A673 (cell line): ENCODE results near the gene ZNF8. TPM values are rescaled to one million over a fixed set of nuclear protein-coding genes. Genes with fewer than 3 reads are reported as not detected.

ENCODE experiments used
- BruUV-seq: library from RNA; stranded (reverse); fragments of 400-500 nt; replicated peaks from 2 replicates; lab custom pipeline; 2021; lab: Mats Ljungman, UMichigan
- CTCF ChIA-PET: fragments of 300-600 bp; sonication (Branson Sonifier 250); formaldehyde crosslinking; loops from one replicate; lab custom pipeline; 2022; ENCODE audit warnings: antibody characterized with exemption; lab: Charles Lee
- POLR2A ChIA-PET: fragments of 300-600 bp; sonication (Branson Sonifier 250); formaldehyde crosslinking; loops from one replicate; lab custom pipeline; 2022; ENCODE audit warnings: antibody characterized with exemption; ENCODE audit not compliant: low non-redundant PET; lab: Charles Lee
- DNase-seq: peaks from one replicate; pipeline ENCODE4 v3.0.0-alpha.2; 2015; ENCODE audit warnings: low spot score
- H3K27ac ChIP-seq: fragments of 200-600 bp; sonication (generic); 2 replicates; pipeline ENCODE4 v1.5.1; 2016; ENCODE audit warnings: mixed run types, low read depth, mild to moderate bottlenecking, mixed read lengths, antibody characterized with exemption, low read length; ENCODE audit not compliant: poor library complexity, severe bottlenecking
- H3K27me3 ChIP-seq: fragments of 200-600 bp; sonication (generic); replicated peaks from 2 replicates; pipeline ENCODE4 v1.6.1; 2017; ENCODE audit warnings: mixed run types, low read depth, mild to moderate bottlenecking, mixed read lengths, antibody characterized with exemption, low read length; ENCODE audit not compliant: insufficient read depth, poor library complexity
- H3K36me3 ChIP-seq: fragments of 200-600 bp; sonication (generic); 2 replicates; pipeline ENCODE4 v1.6.1; 2016; ENCODE audit warnings: mixed run types, mild to moderate bottlenecking, mixed read lengths, antibody characterized with exemption, low read length; ENCODE audit not compliant: insufficient read depth, poor library complexity, severe bottlenecking
- H3K4me1 ChIP-seq: fragments of 200-600 bp; sonication (generic); 2 replicates; pipeline ENCODE4 v1.6.1; 2017; ENCODE audit warnings: mixed run types, mild to moderate bottlenecking, mixed read lengths, antibody characterized with exemption, low read length; ENCODE audit not compliant: insufficient read depth, poor library complexity, severe bottlenecking
- H3K4me3 ChIP-seq: fragments of 200-600 bp; sonication (generic); 2 replicates; pipeline ENCODE4 v1.5.1; 2016; ENCODE audit warnings: low read depth, mixed run types, mild to moderate bottlenecking, mixed read lengths, low read length; ENCODE audit not compliant: poor library complexity, severe bottlenecking
- H3K9me3 ChIP-seq: fragments of 200-600 bp; sonication (generic); 2 replicates; pipeline ENCODE4 v1.6.1; 2016; ENCODE audit warnings: mixed run types, low read depth, mild to moderate bottlenecking, mixed read lengths, antibody characterized with exemption, low read length; ENCODE audit not compliant: poor library complexity, severe bottlenecking
- CTCF ChIP-seq: fragments of 300-800, 200-600 bp; sonication (generic); conservative IDR thresholded peaks from 2 replicates; pipeline ENCODE4 v1.5.1; 2017; ENCODE audit warnings: low read depth, mild to moderate bottlenecking, antibody characterized with exemption, low read length, moderate library complexity, mixed read lengths
- EZH2 ChIP-seq: fragments of 200-600 bp; sonication (generic); IDR thresholded peaks from 2 replicates; pipeline ENCODE4 v1.6.1; 2017; ENCODE audit warnings: borderline replicate concordance, low read depth, mild to moderate bottlenecking, mixed read lengths, antibody characterized with exemption, low read length; ENCODE audit not compliant: poor library complexity, severe bottlenecking
- intact Hi-C: fragments of 100-400 bp; cut with micrococcal nuclease; formaldehyde crosslinking; loops from one replicate; pipeline ENCODE4 v1.10.0; 2022; ENCODE audit not compliant: unreplicated experiment
- total RNA-seq: library from RNA; stranded (reverse); gene quantifications from 2 replicates; pipeline ENCODE4 v1.2.3, GENCODE V29; 2021

The ZNF8 gene
- total RNA-seq, 1 experiment from 2014 or later = 11.9 TPM

GRCh38 chr19:58334691-58335249 lies 56.0 kb downstream of the ZNF8 start:
- DNase-seq = no peak
- Histone ChIP-seq H3K4me1 (no peaks in the 10 kb centered on the region), H3K27me3 (no peaks in the 10 kb centered on the region), H3K36me3 (peaks cover 7% of the 10 kb centered on the region), H3K27ac (no peak overlapping the region), H3K4me3 (no peak overlapping the region), H3K9me3 (no peaks in the 10 kb centered on the region)
- ChIA-PET CTCF (no interaction called here), POLR2A (no interaction called here)
- intact Hi-C loops = no loop called here
- BruUV-seq = no TSS peak
- TF ChIP-seq EZH2 (no peak), CTCF (no peak)

GRCh38 chr19:58335630-58336029 lies 56.9 kb downstream of the ZNF8 start:
- DNase-seq = no peak
- H3K4me1 ChIP-seq = no peaks in the 10 kb centered on the region
- no peak for TF ChIP-seq EZH2
- TF ChIP-seq CTCF = no peak
- H3K27ac ChIP-seq = no peak overlapping the region
- POLR2A ChIA-PET = no interaction called here
- peaks cover 7% of the 10 kb centered on the region for H3K36me3 ChIP-seq
- BruUV-seq = no TSS peak
- H3K4me3 ChIP-seq = no peak overlapping the region
- H3K9me3 ChIP-seq = no peaks in the 10 kb centered on the region
- H3K27me3 ChIP-seq = no peaks in the 10 kb centered on the region
- CTCF ChIA-PET = no interaction called here
- intact Hi-C loops = no loop called here

- intact Hi-C loops = no loop called here
- no peaks in the 10 kb centered on the region for H3K27me3 ChIP-seq
- ChIA-PET CTCF (no interaction called here), POLR2A (no interaction called here)
- no peak for DNase-seq
- BruUV-seq = no TSS peak
- TF ChIP-seq EZH2 = no peak
- TF ChIP-seq CTCF = no peak
- H3K9me3 ChIP-seq = no peaks in the 10 kb centered on the region
- H3K4me1 ChIP-seq = no peaks in the 10 kb centered on the region
- peaks cover 7% of the 10 kb centered on the region for H3K36me3 ChIP-seq
- no peak overlapping the region for H3K27ac ChIP-seq
- H3K4me3 ChIP-seq = no peak overlapping the region
Measured at GRCh38 chr19:58336216-58336615, 57.5 kb downstream of the ZNF8 start.
